GM12878 (cell line): ENCODE data around the gene MLKL. TPM values are rescaled to one million over a fixed set of nuclear protein-coding genes. Genes with fewer than 3 reads are reported as not detected.

ENCODE experiments used
- ATAC-seq: fragments of 200-7000 bp; cut with Tn5 transposase; 3 replicates; pipeline ENCODE4 v1.9.1; 2020; ENCODE audit warnings: mild to moderate bottlenecking, moderate library complexity
- BruUV-seq: library from RNA; stranded (reverse); fragments of 400-500 nt; replicated peaks from 2 replicates; lab custom pipeline; 2021; lab: Mats Ljungman, UMichigan
- CTCF ChIA-PET: fragments of 300-600 bp; sonication (Branson Sonifier 250); formaldehyde crosslinking; extraction: SDS; loops from one replicate; lab custom pipeline; 2021; ENCODE audit warnings: inconsistent platforms; lab: Yijun Ruan, JAX
- POLR2A ChIA-PET: fragments of 350-600 bp; formaldehyde crosslinking; extraction: SDS; loops from one replicate; lab custom pipeline; 2021; ENCODE audit warnings: inconsistent platforms; lab: Charles Lee
- RAD21 ChIA-PET: fragments of 300-600 bp; sonication (Branson Sonifier 250); formaldehyde crosslinking; loops from one replicate; lab custom pipeline; 2023; ENCODE audit warnings: antibody characterized with exemption; ENCODE audit not compliant: unreplicated experiment; lab: Charles Lee
- SMC1A ChIA-PET: fragments of 300-600 bp; sonication (Branson Sonifier 250); formaldehyde crosslinking; loops from one replicate; lab custom pipeline; 2023; ENCODE audit not compliant: unreplicated experiment, uncharacterized antibody; lab: Charles Lee
- DNase-seq: peaks from one replicate; pipeline ENCODE4 v3.0.0-alpha.2; 2011; ENCODE audit warnings: low read depth, low spot score
- FAIRE-seq: peaks from 3 replicates; lab custom pipeline; 2011; peaks lifted over from hg19 to GRCh38; lab: Jason Lieb, UNC
- H2AFZ ChIP-seq: 2 replicates; pipeline ENCODE4 v1.6.0; 2011; ENCODE audit warnings: low read depth, low read length, control low read depth; ENCODE audit not compliant: control insufficient read depth
- H3K27ac ChIP-seq: 2 replicates; pipeline ENCODE4 v1.5.1; 2011; ENCODE audit warnings: control low read depth; ENCODE audit not compliant: control insufficient read depth, insufficient read depth
- H3K27me3 ChIP-seq, 2 experiments: replicated peaks in 1 of 2; 2 replicates each; pipeline versions ENCODE4 v1.6.0 to v1.6.1; 2011; ENCODE audit warnings: low read length in 1 of 2; ENCODE audit not compliant: control insufficient read depth in 2 of 2, insufficient read depth in 2 of 2
- H3K36me3 ChIP-seq, 2 experiments: 2 replicates each; pipeline ENCODE4 v1.5.1; 2011; ENCODE audit warnings: low read length in 1 of 2; ENCODE audit not compliant: control insufficient read depth in 2 of 2, insufficient read depth in 2 of 2
- H3K4me1 ChIP-seq: 2 replicates; pipeline ENCODE4 v1.6.1; 2011; ENCODE audit warnings: mild to moderate bottlenecking, low read length, moderate library complexity, mixed read lengths; ENCODE audit not compliant: control insufficient read depth, insufficient read depth
- H3K4me2 ChIP-seq: 2 replicates; pipeline ENCODE4 v1.6.0; 2011; ENCODE audit warnings: control low read depth; ENCODE audit not compliant: control insufficient read depth, insufficient read depth
- H3K4me3 ChIP-seq: fragments of 200-600 bp; sonication (generic); 2 replicates; pipeline ENCODE4 v1.5.1; 2016
- H3K79me2 ChIP-seq: 2 replicates; pipeline ENCODE4 v1.6.0; 2011; ENCODE audit warnings: low read length; ENCODE audit not compliant: control insufficient read depth, insufficient read depth
- H3K9ac ChIP-seq: 2 replicates; pipeline ENCODE4 v1.8.0; 2011; ENCODE audit warnings: low read length, control low read depth, mixed read lengths; ENCODE audit not compliant: control insufficient read depth, insufficient read depth
- H3K9me3 ChIP-seq: replicated peaks from 3 replicates; pipeline ENCODE4 v1.5.1; 2011; ENCODE audit warnings: mild to moderate bottlenecking, low read length; ENCODE audit not compliant: control insufficient read depth, insufficient read depth
- H4K20me1 ChIP-seq: 2 replicates; pipeline ENCODE4 v1.6.0; 2011; ENCODE audit not compliant: control insufficient read depth, insufficient read depth
- BHLHE40 ChIP-seq, 2 experiments: fragments of 450-650 bp in 1 of 2; IDR thresholded peaks; 2 replicates each; pipeline ENCODE4 v1.6.1; 2011 to 2017; ENCODE audit warnings: low read depth in 2 of 2, borderline replicate concordance in 1 of 2, improper control_type of control experiment in 1 of 2, low read length in 1 of 2, mild to moderate bottlenecking in 1 of 2
- CEBPZ ChIP-seq: fragments of 150-350 bp; IDR thresholded peaks from 2 replicates; pipeline ENCODE4 v1.6.1; 2016; ENCODE audit warnings: low read depth, low read length
- CHD2 ChIP-seq: IDR thresholded peaks from 2 replicates; pipeline ENCODE4 v1.6.1; 2011; ENCODE audit warnings: low read depth, low read length, improper control_type of control experiment, borderline replicate concordance
- CREM ChIP-seq: IDR thresholded peaks from 2 replicates; pipeline ENCODE4 v1.6.1; 2014; ENCODE audit warnings: antibody characterized with exemption, low read depth
- EGR1 ChIP-seq, 2 experiments: IDR thresholded peaks; 1 replicate in 1 of 2; 2 replicates in 1 of 2; pipeline ENCODE4 v1.6.1; 2011 to 2012; ENCODE audit warnings: low read depth in 2 of 2, low read length in 2 of 2, borderline replicate concordance in 1 of 2, mild to moderate bottlenecking in 1 of 2, moderate library complexity in 1 of 2
- KDM1A ChIP-seq: fragments of 200-600 bp; sonication (generic); IDR thresholded peaks from 2 replicates; pipeline ENCODE4 v1.6.1; 2016; ENCODE audit warnings: borderline replicate concordance
- MTA3 ChIP-seq: IDR thresholded peaks from 2 replicates; pipeline ENCODE4 v1.6.1; 2012; ENCODE audit warnings: low read length, inconsistent platforms, borderline replicate concordance
- NFIC ChIP-seq: IDR thresholded peaks from 2 replicates; pipeline ENCODE4 v1.6.1; 2012; ENCODE audit warnings: low read depth, mild to moderate bottlenecking, inconsistent platforms, low read length, moderate library complexity
- NRF1 ChIP-seq: conservative IDR thresholded peaks from 2 replicates; pipeline ENCODE4 v1.6.1; 2011; ENCODE audit warnings: mild to moderate bottlenecking, low read depth, low read length, improper control_type of control experiment
- POLR2A ChIP-seq: IDR thresholded peaks from 2 replicates; pipeline ENCODE4 v1.6.1; 2011; ENCODE audit warnings: low read depth, mild to moderate bottlenecking, low read length
- RBBP5 ChIP-seq: fragments of 200-600 bp; sonication (generic); conservative IDR thresholded peaks from 2 replicates; pipeline ENCODE4 v1.6.1; 2016
- SMAD1 ChIP-seq: fragments of 450-650 bp; IDR thresholded peaks from 2 replicates; pipeline ENCODE4 v1.6.1; 2018; ENCODE audit warnings: mild to moderate bottlenecking, low read depth; ENCODE audit not compliant: partially characterized antibody
- WGBS: methylation state at CpG from one replicate; pipeline ENCODE4 v1.1.6; 2016; ENCODE audit warnings: low lambda C conversion rate; ENCODE audit not compliant: insufficient replicate concordance, insufficient coverage; ENCODE audit errors: missing lambda C conversion rate; 5-methylcytosine and 5-hydroxymethylcytosine counted together
- in situ Hi-C: fragments of 300-500 bp; cut with MboI; formaldehyde crosslinking; loops from 9 replicates; pipeline ENCODE4 v1.14.3; 2018; ENCODE audit warnings: mixed read lengths
- intact Hi-C: fragments of 100-400 bp; cut with micrococcal nuclease; formaldehyde crosslinking; loops from one replicate; pipeline ENCODE4 v1.14.2; 2022; ENCODE audit not compliant: unreplicated experiment
- polyA plus RNA-seq, 11 experiments: library from polyadenylated mRNA; depleted of rRNA in 4 of 11; unstranded in 6 of 11; stranded (reverse) in 5 of 11; fragments of >200 nt; fragmentation: Nextera tagmentation in 4 of 11; fragmentation: Illumina TruSeq in 1 of 11; extraction: Ambion mirVana in 4 of 11; extraction: Trizol in 1 of 11; gene quantifications; 1 replicate in 1 of 11; 2 replicates in 10 of 11; pipeline versions ENCODE4 v1.2.1 to v1.2.3, GENCODE V29; 2011 to 2016; ENCODE audit warnings: inconsistent platforms in 2 of 11, missing spikeins in 2 of 11, low read depth in 1 of 11
- total RNA-seq, 4 experiments: library from RNA; depleted of rRNA in 3 of 4; stranded (reverse); fragments of >200 nt in 3 of 4; fragmentation: Illumina TruSeq in 1 of 4; extraction: Trizol in 1 of 4; gene quantifications; 2 replicates each; pipeline versions ENCODE4 v1.2.1 to v1.2.3, GENCODE V29; 2013 to 2021

The MLKL gene
- total and polyA plus RNA-seq, 10 of the 15 experiments (the other 5 are each of a cell fraction or from before 2014, with no cell fraction given), result 3.8 to 14.5 (median 11.2) TPM

- TF ChIP-seq BHLHE40 (IDR thresholded peaks at IDR 0.05; ENCODE audit: borderline replicate concordance in 1 of 2, low read depth in 2 of 2, low read length in 1 of 2) (no peak), CEBPZ (no peak)
Observed at GRCh38 chr16:74748616-74749026, 48.0 kb upstream of the MLKL start (continued).

- no peak overlapping the region for H3K4me2 ChIP-seq
- CTCF ChIA-PET, result no interaction called here
- FAIRE-seq, result no peak
- 76% methylated on average over 31 of the region's 32 CpGs for WGBS
- TF ChIP-seq NFIC (no peak), MTA3 (no peak), EGR1 (IDR thresholded peaks at IDR 0.05; ENCODE audit: borderline replicate concordance in 1 of 2, low read depth in 2 of 2, low read length in 2 of 2) (no peak), CREM (no peak), RBBP5 (no peak), KDM1A (no peak), SMAD1 (no peak), POLR2A (no peak), CHD2 (no peak), NRF1 (no peak)
- no peak overlapping the region for H3K9ac ChIP-seq
- peaks cover 0 to under 1% of the 10 kb centered on the region in 2 experiments; a peak in 2 of 4 replicates for H3K27me3 ChIP-seq
- H3K4me3 ChIP-seq, result no peak overlapping the region
- no TSS peak for BruUV-seq
- no peaks in the 10 kb centered on the region for H3K79me2 ChIP-seq
- DNase-seq, result no peak
- SMC1A ChIA-PET, result no interaction called here
- H2AFZ ChIP-seq, result no peak overlapping the region
- H4K20me1 ChIP-seq, result no peaks in the 10 kb centered on the region
- H3K4me1 ChIP-seq, result peaks cover 7% of the 10 kb centered on the region; the same call in 1 of the 2 replicates
- RAD21 ChIA-PET, result no interaction called here
- H3K27ac ChIP-seq, result no peak overlapping the region
- intact Hi-C loops (no loop called here), in situ Hi-C loops (no loop called here)
- no peaks in the 10 kb centered on the region for H3K9me3 ChIP-seq
- POLR2A ChIA-PET, result no interaction called here
- no peak for ATAC-seq
- no peaks in the 10 kb centered on the region for H3K36me3 ChIP-seq
Observed at GRCh38 chr16:74747716-74748615, 47.3 kb upstream of the MLKL start.
